HepG2 (cell line): ENCODE data around the gene ANKRD65. TPM values are rescaled to one million over a fixed set of nuclear protein-coding genes. Genes with fewer than 3 reads are reported as not detected.

Source experiments
- AFF4 ChIP-seq: sonication (generic); formaldehyde crosslinking; IDR thresholded peaks from 2 replicates; pipeline ENCODE4 v1.4.0; 2020; ENCODE audit warnings: missing genetic modification reagents
- DDIT3 ChIP-seq: sonication (generic); formaldehyde crosslinking; IDR thresholded peaks from 2 replicates; pipeline ENCODE4 v1.4.0; 2020; ENCODE audit warnings: mild to moderate bottlenecking, missing genetic modification reagents
- ETV6 ChIP-seq: sonication (generic); formaldehyde crosslinking; conservative IDR thresholded peaks from 2 replicates; pipeline ENCODE4 v1.4.0; 2020; ENCODE audit warnings: missing genetic modification reagents
- FOXK1 ChIP-seq: sonication (generic); formaldehyde crosslinking; IDR thresholded peaks from 2 replicates; pipeline ENCODE4 v1.4.0; 2020; ENCODE audit warnings: low read depth, missing genetic modification reagents, borderline replicate concordance
- FOXO4 ChIP-seq: sonication (generic); formaldehyde crosslinking; conservative IDR thresholded peaks from 2 replicates; pipeline ENCODE4 v1.8.1; 2023; ENCODE audit warnings: missing genetic modification reagents
- HMG20A ChIP-seq: IDR thresholded peaks from 2 replicates; pipeline ENCODE4 v1.6.1; 2016; ENCODE audit warnings: borderline replicate concordance
- KLF11 ChIP-seq: IDR thresholded peaks from 2 replicates; pipeline ENCODE4 v1.6.1; 2016; ENCODE audit warnings: missing compliant biosample characterization
- MBNL3 ChIP-seq: fragments of 250-450 bp; sonication (Bioruptor Pico); conservative IDR thresholded peaks from 2 replicates; pipeline ENCODE4 v1.8.0; 2022; ENCODE audit warnings: mild to moderate bottlenecking, inconsistent platforms
- MYNN ChIP-seq: sonication (generic); formaldehyde crosslinking; IDR thresholded peaks from 2 replicates; pipeline ENCODE4 v1.4.0; 2020; ENCODE audit warnings: mild to moderate bottlenecking, low read depth, missing genetic modification reagents
- NFKBIZ ChIP-seq: IDR thresholded peaks from 2 replicates; pipeline ENCODE4 v1.6.1; 2018; ENCODE audit warnings: missing genetic modification reagents, missing compliant biosample characterization
- NPAS2 ChIP-seq: sonication (generic); formaldehyde crosslinking; IDR thresholded peaks from 2 replicates; pipeline ENCODE4 v1.8.0; 2022; ENCODE audit warnings: mild to moderate bottlenecking, missing genetic modification reagents, borderline replicate concordance
- PCBP2 ChIP-seq: fragments of 200-400 bp; formaldehyde crosslinking; optimal IDR thresholded peaks from 2 replicates; pipeline ENCODE3; 2018; ENCODE audit warnings: low read length, low read depth; ENCODE audit not compliant: poor library complexity, severe bottlenecking
- PHF8 ChIP-seq: sonication (generic); formaldehyde crosslinking; IDR thresholded peaks from 2 replicates; pipeline ENCODE4 v1.5.0; 2020; ENCODE audit warnings: missing genetic modification reagents
- POGK ChIP-seq: sonication (generic); formaldehyde crosslinking; conservative IDR thresholded peaks from 2 replicates; pipeline ENCODE4 v1.8.0; 2022; ENCODE audit warnings: mild to moderate bottlenecking, moderate library complexity, missing genetic modification reagents
- RORA ChIP-seq: sonication (generic); formaldehyde crosslinking; IDR thresholded peaks from 2 replicates; pipeline ENCODE4 v1.5.0; 2020; ENCODE audit warnings: mild to moderate bottlenecking, missing genetic modification reagents, moderate library complexity
- SMARCC2 ChIP-seq: fragments of 450-650 bp; IDR thresholded peaks from 2 replicates; pipeline ENCODE4 v1.6.1; 2017; ENCODE audit warnings: antibody characterized with exemption, mild to moderate bottlenecking
- SP5 ChIP-seq: IDR thresholded peaks from 2 replicates; pipeline ENCODE4 v1.6.1; 2016; ENCODE audit warnings: low read depth, borderline replicate concordance
- THAP8 ChIP-seq: sonication (generic); formaldehyde crosslinking; IDR thresholded peaks from 2 replicates; pipeline ENCODE4 v1.5.1; 2020; ENCODE audit warnings: missing genetic modification reagents, mild to moderate bottlenecking, borderline replicate concordance
- XBP1 ChIP-seq: sonication (generic); formaldehyde crosslinking; IDR thresholded peaks from 2 replicates; pipeline ENCODE4 v1.5.0; 2020; ENCODE audit warnings: missing genetic modification reagents
- ZNF124 ChIP-seq: sonication (generic); formaldehyde crosslinking; IDR thresholded peaks from 2 replicates; pipeline ENCODE4 v1.4.0; 2020; ENCODE audit warnings: missing genetic modification reagents
- ZNF432 ChIP-seq: sonication (generic); formaldehyde crosslinking; IDR thresholded peaks from 2 replicates; pipeline ENCODE4 v1.5.0; 2020; ENCODE audit warnings: missing genetic modification reagents, mild to moderate bottlenecking, borderline replicate concordance
- ZNF678 ChIP-seq: sonication (generic); formaldehyde crosslinking; IDR thresholded peaks from 2 replicates; pipeline ENCODE4 v1.4.0; 2020; ENCODE audit warnings: mild to moderate bottlenecking, missing genetic modification reagents
- ZNF792 ChIP-seq: IDR thresholded peaks from 2 replicates; pipeline ENCODE4 v1.6.1; 2016
- polyA plus RNA-seq, 8 experiments: library from polyadenylated mRNA; depleted of rRNA in 3 of 8; stranded (reverse) in 7 of 8; unstranded in 1 of 8; fragments of >200 nt; fragmentation: Illumina TruSeq in 4 of 8; extraction: Trizol in 4 of 8; gene quantifications; 2 replicates each; pipeline versions ENCODE4 v1.2.1 to v1.2.3, GENCODE V29; 2011 to 2016; ENCODE audit warnings: low read depth in 4 of 8, missing spikeins in 1 of 8, mixed read lengths in 1 of 8; ENCODE audit not compliant: insufficient read depth in 1 of 8
- total RNA-seq, 5 experiments: library from RNA; depleted of rRNA; stranded (reverse); fragments of >200 nt; fragmentation: Illumina TruSeq; extraction: Trizol; gene quantifications; 2 replicates each; pipeline ENCODE4 v1.2.3, GENCODE V29; 2016; ENCODE audit warnings: low read depth in 1 of 5

The ANKRD65 gene
- total and polyA plus RNA-seq, 2 of the 13 experiments (the other 11 are each of a cell fraction or from before 2014, with no cell fraction given) = 12.1 to 30.1 TPM

- 0 out of 2 replicates have a peak, but pooled peaks have one; percentile 62 for TF ChIP-seq FOXO4 (CRISPR knock-in tag)
- no peak for TF ChIP-seq NPAS2 (CRISPR knock-in tag)
- TF ChIP-seq NFKBIZ (CRISPR knock-in tag) = peak; percentile 83; the same call in 1 of the 2 replicates
- peak; percentile 94 for TF ChIP-seq FOXK1
- no peak for TF ChIP-seq XBP1 (CRISPR knock-in tag)
- TF ChIP-seq PHF8 = peak; percentile 88
- TF ChIP-seq ETV6 (CRISPR knock-in tag) = peak; percentile 96
- TF ChIP-seq AFF4 (CRISPR knock-in tag) = no peak
- TF ChIP-seq MYNN (CRISPR knock-in tag) = 0 out of 2 replicates have a peak, but pooled peaks have one; percentile 63
- TF ChIP-seq SMARCC2 = no peak
- no peak for TF ChIP-seq DDIT3 (CRISPR knock-in tag)
- TF ChIP-seq RORA (CRISPR knock-in tag) = no peak
- TF ChIP-seq KLF11 (CRISPR knock-in tag) = no peak
- peak; percentile 84; the same call in 1 of the 2 replicates for TF ChIP-seq ZNF124 (CRISPR knock-in tag)
- no peak for TF ChIP-seq PCBP2
- no peak for TF ChIP-seq ZNF678 (CRISPR knock-in tag)
- no peak for TF ChIP-seq MBNL3 (CRISPR knock-in tag)
- TF ChIP-seq SP5 = peak; percentile 62; the same call in 1 of the 2 replicates
- TF ChIP-seq ZNF432 (CRISPR knock-in tag) = no peak
- TF ChIP-seq THAP8 (CRISPR knock-in tag) = peak; percentile 69; the same call in 1 of the 2 replicates
- TF ChIP-seq HMG20A (CRISPR knock-in tag) = peak; percentile 68; the same call in 1 of the 2 replicates
- TF ChIP-seq ZNF792 = peak; percentile 91
- TF ChIP-seq POGK (CRISPR knock-in tag) = peak; percentile 98
These were observed 46.0 kb downstream of the ANKRD65 start, which contains the start of gene AURKAIP1 (continued) for GRCh38 chr1:1374929-1375662.
